M059J (cell line): Measurements from ENCODE around the gene DNMT3A. TPM values are rescaled to one million over a fixed set of nuclear protein-coding genes. Genes with fewer than 3 reads are reported as not detected.

Experiments used
- DNase-seq: peaks from one replicate; pipeline ENCODE4 v3.0.0-alpha.2; 2012; ENCODE audit warnings: low read depth
- total RNA-seq: library from RNA; depleted of rRNA; stranded (reverse); fragments of >200 nt; shearing (Covaris generic); gene quantifications from 2 replicates; pipeline ENCODE4 v1.2.3, GENCODE V29; 2014

The DNMT3A gene
- total RNA-seq, 1 experiment from 2014 or later = 3.9 TPM

GRCh38 chr2:25258847-25259736 lies 82.6 kb downstream of the DNMT3A start:
- DNase-seq = no peak

- no peak for DNase-seq
Measured at GRCh38 chr2:25257931-25258846, 83.5 kb downstream of the DNMT3A start.

- DNase-seq = peak; percentile 15
Measured at GRCh38 chr2:25257032-25257552, 84.6 kb downstream of the DNMT3A start.

GRCh38 chr2:25256488-25256875 lies 85.2 kb downstream of the DNMT3A start:
- DNase-seq = no peak

GRCh38 chr2:25255745-25256487 lies 85.8 kb downstream of the DNMT3A start:
- DNase-seq = no peak

GRCh38 chr2:25254961-25255360 lies 86.8 kb downstream of the DNMT3A start:
- no peak for DNase-seq

- no peak for DNase-seq
Measured at GRCh38 chr2:25253153-25253626, 88.5 kb downstream of the DNMT3A start.

- DNase-seq = peak; percentile 54
Measured at GRCh38 chr2:25252291-25253152, 89.2 kb downstream of the DNMT3A start.

GRCh38 chr2:25251422-25252273 lies 90.1 kb downstream of the DNMT3A start:
- peak; percentile 39 for DNase-seq

- DNase-seq = no peak
Measured at GRCh38 chr2:25251071-25251421, 90.7 kb downstream of the DNMT3A start.

- DNase-seq = no peak
Measured at GRCh38 chr2:25250331-25251070, 91.2 kb downstream of the DNMT3A start.

- DNase-seq = no peak
Measured at GRCh38 chr2:25249785-25250184, 91.9 kb downstream of the DNMT3A start.

- DNase-seq = no peak
Measured at GRCh38 chr2:25247792-25248512, 93.8 kb downstream of the DNMT3A start.

- DNase-seq = no peak
Measured at GRCh38 chr2:25246558-25247290, 95.0 kb downstream of the DNMT3A start.

- DNase-seq = no peak
Measured at GRCh38 chr2:25246001-25246400, 95.7 kb downstream of the DNMT3A start.

GRCh38 chr2:25245141-25245540 lies 96.6 kb downstream of the DNMT3A start:
- DNase-seq = no peak

GRCh38 chr2:25243995-25244394 lies 97.7 kb downstream of the DNMT3A start:
- DNase-seq = no peak

- DNase-seq = no peak
Measured at GRCh38 chr2:25241452-25241851, 100.3 kb downstream of the DNMT3A start.
